Stimulated activated CD8-positive, alpha-beta memory T cell treated with anti-CD3 and anti-CD28 coated beads, Interleukin-12 subunit alpha, Interleukin-12 subunit beta, amount 100 ng/mL, for 24 hours (primary cell): ENCODE measurements around the gene ARF3.

ENCODE experiments used
- DNase-seq: peaks from one replicate; pipeline ENCODE4 v3.0.0-alpha.2; 2020; ENCODE audit errors: extremely low read depth

Gene ARF3

GRCh38 chr12:48957141-48958048 is at the start of gene ARF3:
Gene ARF3, minus strand, starts transcription at chr12:48957487. Its CDS starts 16,392 bp downstream, at chr12:48941095.
- DNase-seq: peak; percentile 75

GRCh38 chr12:49000346-49000745 is 43.1 kb upstream of the ARF3 start:
- no peak for DNase-seq

GRCh38 chr12:48999371-49000131 is 42.3 kb upstream of the ARF3 start, which contains the start of gene DDN:
Gene DDN, minus strand, starts transcription at chr12:48999375. Its CDS starts 88 bp downstream, at chr12:48999287.
- DNase-seq: no peak

- no peak for DNase-seq
Observed at GRCh38 chr12:48998497-48999353, 41.4 kb upstream of the ARF3 start.

DNA sequence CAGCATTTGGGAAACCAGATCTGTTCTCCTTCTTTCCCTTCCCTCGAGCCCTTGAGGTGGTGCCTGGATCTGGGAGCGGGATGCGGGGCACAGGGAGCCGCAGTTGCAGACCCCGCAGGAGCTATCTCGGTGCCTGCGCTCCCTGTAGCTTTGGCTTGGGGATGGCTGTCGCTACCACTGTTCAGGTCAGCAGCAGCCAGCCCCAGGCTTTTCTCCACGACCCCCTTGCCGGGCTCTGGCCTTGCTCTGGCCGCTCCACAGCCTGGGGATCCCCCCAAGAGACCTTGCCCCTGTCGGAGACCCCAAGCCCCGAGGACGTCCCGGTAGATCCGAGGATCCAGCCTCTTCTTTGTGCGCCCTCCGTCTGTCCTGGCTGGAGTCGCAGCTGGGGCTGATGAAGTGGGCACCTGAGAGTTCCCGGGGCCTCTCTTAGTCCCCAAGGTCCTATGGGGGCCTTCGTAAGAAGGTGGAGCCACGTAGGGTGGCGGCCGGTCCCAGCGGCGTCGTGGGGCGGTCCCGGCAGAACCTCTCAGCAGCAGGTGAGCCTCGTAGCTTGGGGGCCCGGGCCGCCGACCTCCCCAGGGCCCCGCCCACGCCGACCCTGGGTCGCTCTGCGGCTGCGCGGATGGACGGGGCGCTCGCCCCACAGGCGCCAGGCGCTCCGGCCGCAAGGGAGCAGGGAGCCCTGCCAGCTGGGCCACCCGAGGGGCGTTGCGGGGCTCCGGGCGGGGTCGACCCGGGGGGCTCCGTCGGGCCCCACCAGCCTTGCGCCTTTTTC is 40.6 kb upstream of the ARF3 start:
- no peak for DNase-seq

DNA sequence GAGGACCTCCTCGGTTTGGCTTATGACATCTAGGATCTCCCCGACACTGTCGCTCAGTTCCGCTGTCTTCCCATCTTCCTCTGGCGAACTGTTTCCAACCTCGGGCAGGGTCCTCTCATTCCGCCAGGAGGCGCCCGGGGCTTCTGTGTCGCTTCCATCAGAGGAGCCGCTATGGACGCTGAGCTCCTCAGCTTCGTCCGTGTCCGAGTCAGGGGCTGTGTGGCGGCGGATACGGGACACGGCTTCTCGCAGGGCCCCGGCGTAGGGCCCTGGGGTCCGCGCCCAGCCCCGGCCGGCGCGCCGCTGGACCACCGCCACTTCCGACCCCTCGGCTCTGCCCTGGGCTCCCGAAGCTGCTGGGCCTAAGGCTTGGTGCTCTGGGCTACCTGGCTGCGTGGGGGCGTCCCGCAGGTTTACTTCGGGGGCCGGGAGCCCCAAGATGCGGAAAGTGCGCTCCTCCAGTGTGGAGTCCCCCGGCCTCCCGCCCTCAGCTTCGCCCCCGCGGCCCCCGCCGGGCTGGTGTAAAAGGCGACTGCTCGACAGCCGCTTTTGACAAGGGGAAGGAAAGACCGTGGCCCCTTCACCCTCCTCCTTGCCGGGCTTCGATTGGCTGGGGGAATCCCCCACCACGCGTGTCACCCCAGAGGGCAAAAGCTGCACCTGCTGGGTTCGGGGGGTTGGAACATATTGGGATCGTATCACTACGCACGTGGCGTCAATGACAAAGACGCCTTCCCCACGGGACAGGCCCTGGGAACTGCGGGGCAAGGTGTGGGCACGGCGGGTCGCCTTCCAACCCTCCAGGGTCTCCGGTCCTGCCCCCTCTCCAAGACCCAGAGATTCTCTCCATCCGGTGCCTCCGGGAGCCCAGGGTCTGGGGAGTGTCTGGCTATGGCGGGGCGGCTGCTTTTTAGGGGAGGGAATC is 39.8 kb upstream of the ARF3 start:
- DNase-seq: no peak

GRCh38 chr12:48995086-48995879 is 38.0 kb upstream of the ARF3 start:
- no peak for DNase-seq

DNA sequence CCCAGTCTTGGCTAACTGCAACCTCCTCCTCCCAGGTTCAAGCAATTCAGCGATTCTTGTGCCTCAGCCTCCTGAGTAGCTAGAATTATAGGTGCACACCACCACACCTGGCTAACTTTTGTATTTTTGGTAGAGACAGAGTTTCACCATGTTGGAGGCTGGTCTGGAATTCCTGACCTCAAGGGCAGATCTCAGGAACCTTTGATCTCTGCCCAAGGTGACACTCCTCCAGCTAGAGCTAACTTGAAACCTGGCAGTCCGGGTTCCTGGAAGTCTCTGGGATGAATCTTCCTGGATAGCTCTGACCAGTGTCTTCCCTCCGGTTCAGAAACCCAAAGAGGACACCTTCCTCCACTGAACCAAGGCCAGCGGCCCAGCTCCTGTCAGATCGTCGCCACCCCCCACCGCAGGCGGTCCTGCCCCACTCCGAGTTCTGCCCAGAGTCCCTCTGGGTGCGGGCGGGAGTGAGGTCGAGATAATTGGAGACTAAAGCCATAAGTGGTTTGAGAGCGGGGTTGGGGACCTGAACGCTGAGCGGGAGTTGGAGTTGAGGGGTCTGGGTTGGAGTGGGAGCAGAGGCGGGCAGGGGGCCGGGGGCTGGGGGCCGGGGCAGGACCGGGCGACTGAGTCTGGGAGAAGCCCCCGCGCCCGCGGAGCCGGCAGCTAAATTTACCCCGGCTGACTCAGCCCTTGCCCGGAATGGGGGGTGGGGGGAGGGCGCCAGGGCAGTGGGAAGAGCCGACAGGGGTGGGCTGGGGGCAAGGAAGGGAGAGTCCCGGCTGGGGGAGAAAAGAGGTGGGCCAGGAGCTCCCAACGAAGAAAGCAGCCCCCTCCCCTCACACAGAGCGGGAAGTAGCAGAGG is 37.2 kb upstream of the ARF3 start:
- DNase-seq: no peak

- DNase-seq: no peak
Observed at GRCh38 chr12:48993787-48994186, 36.5 kb upstream of the ARF3 start.

DNA sequence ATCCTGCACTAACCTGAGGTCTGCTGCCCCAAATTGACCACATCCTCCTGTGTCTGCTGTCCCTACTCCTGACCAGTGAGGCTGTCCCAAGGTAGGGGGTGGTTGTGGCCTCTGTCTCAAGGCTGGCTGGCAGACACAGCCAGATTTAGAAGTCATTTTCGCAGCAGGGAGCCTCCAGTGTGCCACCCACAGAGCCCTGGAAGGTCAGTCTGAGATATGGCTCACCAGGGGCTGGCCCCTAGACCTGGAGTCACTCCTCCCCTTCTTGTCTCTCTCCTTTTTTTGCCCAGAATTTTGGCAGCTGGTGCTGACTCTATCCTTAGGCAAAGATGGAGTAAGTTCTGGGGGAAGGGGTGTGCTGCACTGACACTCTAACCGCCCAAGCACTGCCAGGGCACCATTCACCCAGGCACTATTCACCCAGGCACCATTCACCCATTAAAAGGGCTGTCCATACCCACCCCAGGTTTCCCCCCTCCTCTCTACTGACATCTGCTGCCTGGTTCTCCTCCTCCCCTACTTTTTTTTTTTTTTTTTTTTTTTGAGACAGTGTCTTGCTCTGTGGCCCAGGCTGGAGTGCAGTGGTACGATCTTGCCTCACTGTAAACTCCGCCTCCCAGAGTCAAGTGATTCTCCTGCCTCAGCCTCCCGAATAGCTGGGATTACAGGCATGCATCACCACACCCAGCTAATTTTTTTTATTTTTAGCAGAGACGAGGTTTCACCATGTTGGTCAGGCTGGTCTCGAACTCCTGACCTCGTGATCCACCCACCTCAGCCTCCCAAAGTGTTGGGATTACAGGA is 34.2 kb upstream of the ARF3 start:
- DNase-seq: no peak

DNA sequence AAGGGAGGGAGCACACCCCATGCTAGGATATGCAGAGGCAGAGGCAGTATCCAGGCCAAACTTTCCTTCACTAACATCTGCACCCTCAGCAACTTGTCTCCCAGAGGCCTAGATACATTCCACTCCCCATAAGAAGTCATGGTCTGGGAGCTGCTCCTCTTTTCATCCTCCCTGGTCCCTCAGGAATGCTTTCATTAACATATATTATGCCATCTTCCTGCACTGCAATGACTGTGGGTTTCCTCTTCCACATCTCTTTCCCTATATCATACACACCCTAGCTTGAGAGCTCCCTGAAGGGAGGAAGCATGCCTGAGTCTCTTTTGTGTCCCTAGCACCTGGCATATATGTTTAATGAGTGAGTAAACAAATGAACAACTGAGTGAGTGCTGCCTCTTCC is 33.3 kb upstream of the ARF3 start:
- DNase-seq: no peak

- no peak for DNase-seq
Observed at GRCh38 chr12:48988030-48988649, 30.9 kb upstream of the ARF3 start.

GRCh38 chr12:48986720-48987291 is 29.5 kb upstream of the ARF3 start:
- DNase-seq: no peak

DNA sequence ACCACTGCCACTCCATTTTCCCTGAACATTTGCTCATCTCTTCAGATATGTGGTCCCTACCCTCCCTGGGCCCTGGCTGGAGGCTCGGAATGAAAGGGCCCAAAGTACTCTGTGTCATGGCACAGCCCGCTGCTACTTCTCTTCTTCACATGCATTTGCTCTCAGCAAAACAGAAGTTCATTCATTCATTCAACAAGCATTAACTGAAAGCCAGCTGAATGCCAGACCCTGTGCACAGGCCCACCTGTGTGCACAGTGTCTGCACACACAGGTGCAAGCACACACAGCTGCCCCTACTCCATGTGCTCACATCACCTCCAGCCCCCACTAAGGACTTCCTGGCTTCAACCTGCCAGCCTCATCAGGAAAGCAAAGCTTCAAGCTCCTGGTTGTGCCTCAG is 28.6 kb upstream of the ARF3 start:
- DNase-seq: no peak

DNA sequence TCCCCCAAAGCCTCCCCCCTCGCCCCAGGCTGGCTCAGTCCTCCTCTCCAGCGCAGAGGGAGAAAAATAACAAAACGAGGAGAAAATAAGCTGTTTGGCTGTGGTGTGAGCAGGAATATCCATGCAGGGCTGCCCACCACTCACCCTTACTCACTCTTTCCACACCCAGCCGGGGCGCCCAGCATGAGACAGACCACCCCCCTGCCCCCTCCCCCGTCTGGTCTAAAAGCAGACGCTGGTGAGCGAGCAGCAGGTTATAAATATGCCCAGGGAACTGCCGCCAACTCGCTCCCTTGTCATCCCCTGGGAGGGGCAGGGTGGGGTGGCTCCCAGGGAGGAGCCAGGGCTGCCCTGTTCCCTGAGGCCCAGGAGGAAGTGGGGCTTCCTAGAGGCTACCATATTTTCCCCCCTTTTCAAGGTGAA is 28.2 kb upstream of the ARF3 start:
- DNase-seq: no peak

- DNase-seq: no peak
Observed at GRCh38 chr12:48982397-48983080, 25.3 kb upstream of the ARF3 start.
